ENCODE measurements around the gene RGS1.

Gene RGS1

DNA sequence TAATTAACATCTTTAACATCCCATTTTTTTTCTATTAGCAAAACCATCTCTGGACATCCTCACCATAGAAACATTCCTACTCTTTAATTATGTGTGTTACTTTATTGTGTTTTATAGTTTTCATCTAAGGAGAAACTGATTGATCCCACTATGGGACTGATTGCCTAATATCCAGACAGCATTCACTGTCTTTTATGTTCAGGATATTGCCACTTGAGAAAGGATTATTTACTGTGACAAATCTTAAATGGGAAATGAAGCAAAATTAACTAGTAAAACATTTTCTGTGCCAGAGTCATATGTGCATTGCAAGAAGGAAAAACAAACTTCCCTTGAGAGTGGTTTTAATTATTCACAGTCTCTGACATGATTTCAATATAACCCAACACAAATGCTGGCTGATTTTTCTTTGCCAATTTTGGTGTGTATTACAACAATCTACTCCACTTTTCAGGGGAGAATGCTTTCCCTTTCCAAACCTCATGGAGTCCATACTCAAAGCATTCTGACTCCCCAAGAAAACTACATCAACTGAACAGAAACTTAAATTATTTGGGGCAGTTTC, 44.6 kb downstream of the RGS1 start:
- no peak for DNase-seq (ENCODE audit: low read depth)

- DNase-seq (ENCODE audit: low read depth), result no peak
Observed at GRCh38 chr1:192626366-192627179, 51.0 kb downstream of the RGS1 start.

DNA sequence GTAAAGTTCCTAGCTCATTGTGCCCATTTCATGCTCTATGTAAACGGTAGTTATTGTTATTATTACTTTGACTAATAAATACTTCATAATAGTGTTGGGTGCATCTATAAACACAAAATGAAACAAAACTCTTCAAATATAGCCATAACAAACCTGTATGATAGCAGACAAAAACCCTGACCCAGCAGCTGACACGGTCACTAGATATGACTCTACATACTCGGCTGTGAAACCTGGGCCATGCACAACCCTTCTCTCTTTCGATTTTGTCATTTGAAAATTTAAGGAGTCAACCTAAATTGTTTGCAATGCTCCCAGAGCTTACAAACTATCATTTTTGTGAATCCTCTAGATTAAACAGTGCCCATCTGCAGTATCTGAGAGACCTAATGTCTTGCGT, 52.3 kb downstream of the RGS1 start:
- DNase-seq (ENCODE audit: low read depth), result no peak

GRCh38 chr1:192628396-192629057, 53.0 kb downstream of the RGS1 start:
- no peak for DNase-seq (ENCODE audit: low read depth)

DNA sequence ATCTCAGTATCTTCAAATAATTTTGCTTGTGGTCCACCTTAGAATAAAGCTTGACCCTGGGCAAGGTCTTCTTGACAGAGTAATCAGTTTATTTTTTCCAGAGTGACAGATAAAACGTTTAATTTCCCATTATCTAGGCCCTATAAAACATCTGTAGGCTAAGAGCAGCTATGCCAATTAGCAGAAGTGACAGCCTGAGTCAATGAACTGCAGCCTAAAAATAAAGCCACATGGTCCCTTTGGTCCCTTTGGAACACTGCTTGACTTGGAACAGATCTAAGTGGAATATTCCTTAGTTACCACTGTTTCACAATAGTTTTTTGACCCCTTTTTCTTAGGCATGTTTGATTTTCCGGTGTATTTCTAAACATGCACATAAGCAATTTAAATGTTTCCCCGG, 54.0 kb downstream of the RGS1 start:
- DNase-seq (ENCODE audit: low read depth), result no peak

Data from HS-27A (cell line).